ENCODE results near the gene TSN.
"Not testable (repeated sequence)": the region's sequence is repeated elsewhere in the genome, so short reads cannot be mapped to it uniquely, and the experiment has no call there.

The TSN gene

GRCh38 chr2:121755237-121756111 is at the start of gene TSN:
Gene TSN (plus strand): TSS chr2:121755651. CDS start chr2:121755780, 129 bp downstream.
- DNase-seq: peak; percentile 90 to 97 (median 95)

- DNase-seq: no peak
Measured at GRCh38 chr2:121705958-121706357, 49.5 kb upstream of the TSN start.

GRCh38 chr2:121707344-121707919 is 48.0 kb upstream of the TSN start:
- DNase-seq: no peak

GRCh38 chr2:121707920-121708361 is 47.5 kb upstream of the TSN start:
- no peak for DNase-seq

GRCh38 chr2:121709776-121710469 is 45.5 kb upstream of the TSN start:
- no peak for DNase-seq

GRCh38 chr2:121710470-121711170 is 44.8 kb upstream of the TSN start:
- no peak for DNase-seq

GRCh38 chr2:121711481-121711880 is 44.0 kb upstream of the TSN start:
- DNase-seq: not testable (repeated sequence)

- DNase-seq: no peak
Measured at GRCh38 chr2:121716126-121716525, 39.3 kb upstream of the TSN start.

- no peak for DNase-seq
Measured at GRCh38 chr2:121717529-121717928, 37.9 kb upstream of the TSN start.

- no peak for DNase-seq
Measured at GRCh38 chr2:121721926-121722325, 33.5 kb upstream of the TSN start.

- DNase-seq: no peak
Measured at GRCh38 chr2:121722479-121722878, 33.0 kb upstream of the TSN start.

- DNase-seq: no peak
Measured at GRCh38 chr2:121723316-121723715, 32.1 kb upstream of the TSN start.

- no peak for DNase-seq
Measured at GRCh38 chr2:121727332-121727731, 28.1 kb upstream of the TSN start.

GRCh38 chr2:121727950-121728349 is 27.5 kb upstream of the TSN start:
- DNase-seq: no peak

GRCh38 chr2:121731366-121731765 is 24.1 kb upstream of the TSN start:
- no peak for DNase-seq

GRCh38 chr2:121734544-121734943 is 20.9 kb upstream of the TSN start:
- DNase-seq: not testable (repeated sequence)

GRCh38 chr2:121735518-121736074 is 19.9 kb upstream of the TSN start:
- no peak for DNase-seq

GRCh38 chr2:121736140-121736461 is 19.4 kb upstream of the TSN start:
- DNase-seq: no peak

- DNase-seq: peak; percentile 100
Measured at GRCh38 chr2:121736462-121737336, 18.8 kb upstream of the TSN start, which contains the start of gene NIFK. Gene NIFK (minus strand): TSS chr2:121736875. CDS start chr2:121736850, 25 bp downstream.

GRCh38 chr2:121740973-121741372 is 14.5 kb upstream of the TSN start:
- DNase-seq: no peak

- no peak for DNase-seq
Measured at GRCh38 chr2:121741450-121741849, 14.0 kb upstream of the TSN start.

All from activated CD4-positive, CD25-positive, alpha-beta regulatory T cell (primary cell).